HG02973 (cell line): Measurements from ENCODE around the gene NBEA.
"Not testable (repeated sequence)": the region's sequence is repeated elsewhere in the genome, so short reads cannot be mapped to it uniquely, and the experiment has no call there.

Experiments
- ATAC-seq: cut with Tn5 transposase; IDR thresholded peaks from one replicate; pipeline ENCODE4 v1.9.1; 2021; ENCODE audit warnings: moderate library complexity; ENCODE audit not compliant: unreplicated experiment

Gene NBEA

DNA sequence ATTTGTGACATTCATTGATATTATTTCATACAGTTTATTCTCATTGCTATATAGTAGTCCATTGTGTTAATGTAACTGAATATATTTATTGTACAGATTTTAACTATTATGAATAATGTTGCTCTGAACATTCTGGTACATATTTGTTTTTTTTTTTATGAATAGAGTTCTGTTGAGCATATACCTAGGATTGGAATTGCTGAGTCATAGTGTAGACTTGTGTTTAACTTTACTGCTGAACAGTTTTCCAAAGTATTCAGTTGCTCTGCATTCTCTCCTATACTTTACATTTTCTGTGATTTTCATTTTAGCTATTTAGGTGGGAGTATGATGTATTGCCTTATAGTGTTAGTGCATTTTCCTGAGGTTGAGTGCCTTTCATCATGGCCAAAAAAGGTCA is 436.9 kb downstream of the NBEA start:
- no peak for ATAC-seq

DNA sequence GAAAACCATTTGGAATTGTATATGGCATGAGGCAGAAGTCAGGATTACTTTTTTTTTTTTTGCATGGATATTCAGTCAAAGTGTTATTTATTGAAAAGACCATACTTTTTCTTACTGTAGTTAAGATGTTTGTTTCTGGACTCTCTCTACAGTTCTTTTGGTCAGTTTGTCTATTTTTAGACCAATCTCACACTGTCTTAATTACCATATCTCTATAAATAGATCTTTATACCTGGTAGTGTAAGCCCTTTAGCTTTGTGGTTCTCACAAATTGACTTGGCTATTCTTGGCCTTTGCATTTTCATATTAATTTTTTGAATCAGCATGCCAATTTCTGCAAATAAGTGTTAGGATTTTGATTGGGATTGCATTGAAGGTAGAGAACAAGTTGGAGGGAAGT is 437.6 kb downstream of the NBEA start:
- ATAC-seq = no peak

DNA sequence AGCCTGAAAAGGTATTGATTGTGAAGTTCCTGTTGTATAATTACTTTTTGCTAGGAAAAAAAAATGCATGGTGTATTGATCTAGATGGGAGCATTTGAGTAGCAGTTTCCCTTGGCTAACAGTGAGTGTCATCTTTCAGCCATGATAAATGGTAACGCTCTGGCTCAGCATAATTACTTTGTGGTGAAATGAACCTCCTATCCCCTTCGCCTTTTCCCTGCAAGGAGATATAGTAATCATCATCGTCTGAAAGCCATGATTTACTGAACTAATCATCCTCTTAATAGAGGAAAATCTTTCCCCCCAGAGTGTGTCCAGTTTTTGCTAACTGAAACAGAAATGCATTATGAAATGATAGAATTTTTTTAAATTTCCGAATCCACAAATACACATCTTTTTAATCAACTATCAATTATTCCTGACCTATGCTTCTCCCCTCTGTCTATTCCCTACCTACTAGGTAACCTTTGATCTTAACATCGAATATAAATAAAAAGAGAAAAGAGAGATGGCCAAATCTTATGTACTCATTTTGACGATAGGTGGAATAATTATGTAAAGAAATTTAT is 445.7 kb downstream of the NBEA start:
- no peak for ATAC-seq

DNA sequence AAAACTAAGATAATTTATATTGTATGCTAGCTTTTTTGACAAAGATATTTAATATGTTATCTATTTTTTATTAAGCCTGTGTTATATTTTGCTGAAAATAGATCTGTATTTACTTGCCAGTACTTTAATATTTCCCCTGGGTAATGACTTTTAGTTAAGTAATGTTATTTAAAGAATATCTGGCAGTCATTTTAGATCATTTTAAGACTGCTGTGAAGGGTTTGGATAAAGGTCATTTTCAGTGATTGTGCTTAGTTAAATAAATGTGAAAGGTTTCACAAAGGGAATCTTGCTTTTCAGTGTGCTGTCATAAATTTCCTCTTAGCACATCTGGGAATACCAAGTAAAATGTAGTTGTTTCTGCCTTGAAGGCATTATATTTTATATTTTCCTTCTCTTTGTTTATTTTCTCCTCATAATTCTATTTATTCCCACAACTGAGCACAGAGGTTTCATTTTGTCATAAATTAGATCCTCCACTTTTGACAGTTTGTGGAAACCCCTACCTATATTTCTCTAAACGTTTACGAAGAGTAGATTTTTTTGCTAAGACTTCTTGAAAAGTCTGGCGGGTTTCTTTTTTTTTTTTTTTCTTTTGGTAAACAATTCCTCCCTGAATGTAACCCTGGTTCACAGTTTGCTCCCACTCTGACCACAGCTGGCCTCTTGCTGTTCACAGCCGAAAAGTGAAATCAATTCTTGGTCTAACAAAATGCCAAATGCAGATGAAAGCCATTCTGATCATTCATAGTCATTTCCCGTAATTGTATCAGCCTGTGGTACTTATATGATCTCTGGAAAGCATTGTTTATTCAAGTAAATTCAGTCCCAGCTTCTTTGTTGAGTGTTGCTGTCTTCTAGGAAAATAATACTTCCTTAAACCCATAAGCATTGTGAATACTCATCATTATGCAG is 446.6 kb downstream of the NBEA start:
- no peak for ATAC-seq

DNA sequence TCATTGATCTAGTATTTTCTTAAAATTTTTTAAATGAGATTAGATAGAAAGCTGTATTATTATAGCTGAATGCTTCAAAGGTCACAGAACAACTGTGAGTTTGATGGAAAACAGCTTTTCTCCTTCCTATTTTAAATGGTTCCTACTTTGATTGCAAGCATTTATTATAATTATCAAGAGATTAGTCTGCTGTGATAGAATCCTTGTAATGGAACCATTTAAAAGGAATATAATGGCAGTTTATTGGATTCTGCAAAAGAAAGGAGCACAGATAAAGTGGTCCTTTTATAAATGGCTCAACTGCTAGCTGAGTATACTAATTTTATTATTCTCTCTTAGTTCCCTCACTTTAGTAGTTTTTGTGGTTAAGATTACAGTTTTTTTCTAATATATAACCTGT is 447.5 kb downstream of the NBEA start:
- ATAC-seq = no peak

DNA sequence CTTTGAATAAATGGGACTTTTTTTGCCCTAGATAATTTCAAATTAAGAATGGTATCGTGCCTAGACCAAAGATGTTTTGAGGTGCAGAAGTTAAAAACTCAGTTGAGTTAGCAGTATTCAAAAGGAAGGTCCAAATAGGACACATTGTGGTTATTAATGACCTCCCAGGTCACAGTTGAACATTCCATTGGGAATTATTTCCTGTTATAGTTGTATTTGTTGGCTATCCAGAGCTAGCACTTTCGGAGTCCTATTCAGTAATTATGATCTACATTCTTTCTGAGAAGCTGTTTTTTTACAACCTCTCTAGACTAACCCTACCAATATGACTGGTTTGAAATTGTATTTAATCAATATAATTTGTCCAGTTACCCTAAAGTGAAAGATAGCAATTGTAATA is 450.7 kb downstream of the NBEA start:
- no peak for ATAC-seq

DNA sequence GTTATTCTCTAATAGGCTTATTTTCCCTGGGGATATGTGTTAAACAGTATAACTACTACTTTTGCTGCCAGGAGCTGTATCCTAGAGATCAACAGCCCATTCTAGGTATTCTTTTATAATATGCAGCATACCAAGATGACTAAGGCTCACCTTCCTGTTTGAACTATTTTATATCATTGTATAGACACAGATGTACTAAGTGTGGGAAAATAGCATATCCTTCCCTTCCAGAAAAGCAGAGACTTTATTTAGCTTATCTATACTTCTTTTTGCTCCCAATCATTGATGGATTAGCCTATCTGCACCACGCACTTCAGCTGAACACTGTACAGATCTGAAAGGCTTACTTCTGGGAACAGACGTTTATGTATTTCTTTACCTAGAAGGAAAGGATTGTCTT is 451.8 kb downstream of the NBEA start:
- no peak for ATAC-seq

DNA sequence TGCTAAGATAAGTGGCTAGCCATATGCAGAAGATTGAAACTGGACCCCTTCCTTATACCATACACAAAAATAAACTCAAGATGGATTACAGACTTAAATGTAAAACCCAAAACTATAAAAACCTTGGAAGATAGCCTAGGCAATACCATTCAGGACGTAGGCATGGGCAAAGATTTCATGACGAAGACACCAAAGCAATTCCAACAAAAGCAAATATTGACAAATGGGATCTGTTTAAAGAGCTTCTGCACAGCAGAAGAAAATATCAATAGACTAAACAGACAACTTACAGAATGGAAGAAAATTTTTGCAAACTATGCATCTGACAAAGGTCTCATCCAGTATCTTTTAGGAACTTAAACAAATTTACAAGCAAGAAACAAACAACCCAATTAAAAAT is 466.2 kb downstream of the NBEA start:
- ATAC-seq = not testable (repeated sequence)

DNA sequence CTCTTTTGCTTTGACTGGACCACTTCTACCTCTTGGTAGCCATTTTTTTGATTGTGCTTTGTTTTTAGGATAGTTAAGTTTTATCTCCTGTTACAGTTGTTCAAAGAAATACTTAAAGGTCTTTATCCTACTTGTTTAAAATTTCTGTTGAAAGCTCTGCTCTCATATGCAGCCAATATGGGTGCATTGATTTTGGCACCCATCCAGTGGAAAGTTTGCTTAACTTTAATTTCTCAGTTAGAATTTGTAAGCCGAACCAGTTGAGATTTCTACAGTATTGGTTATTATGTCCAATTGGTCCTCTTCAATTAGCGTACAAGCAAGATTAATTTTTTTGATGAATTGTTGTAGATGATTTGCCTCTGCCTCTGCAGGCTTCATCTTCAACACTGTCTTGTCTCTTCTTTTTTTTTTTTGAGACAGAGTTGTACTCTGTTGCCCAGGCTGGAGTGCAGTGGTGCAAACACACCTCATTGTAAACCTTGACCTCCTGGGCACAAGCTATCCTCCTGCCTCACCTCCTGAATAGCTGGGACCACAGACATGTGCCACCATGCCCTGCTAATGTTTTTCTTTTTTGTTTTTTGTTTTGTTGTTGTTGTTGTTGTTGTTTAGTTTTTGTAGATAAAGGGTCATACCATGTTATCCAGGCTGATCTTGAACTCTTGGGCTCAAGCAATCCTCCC is 469.1 kb downstream of the NBEA start:
- ATAC-seq = no peak

DNA sequence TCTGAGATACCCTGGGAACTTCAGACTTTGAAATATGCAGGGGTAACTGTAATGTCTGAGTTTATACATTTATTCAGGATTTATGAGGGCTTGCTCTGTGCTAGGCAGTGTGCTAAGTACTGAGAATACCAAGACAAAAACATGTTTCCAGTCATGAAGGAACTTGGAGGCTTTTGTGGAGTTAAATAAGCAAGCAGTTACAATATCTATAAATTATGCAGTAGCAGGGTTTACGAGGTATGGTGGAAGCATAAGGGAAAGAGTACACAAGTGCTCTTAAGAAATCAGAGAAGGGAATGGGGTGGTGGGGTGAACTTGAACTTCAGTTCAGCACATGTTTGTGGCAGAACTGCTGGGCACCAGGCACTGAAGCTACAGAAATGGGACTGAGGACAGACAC is 506.4 kb downstream of the NBEA start:
- ATAC-seq = no peak

DNA sequence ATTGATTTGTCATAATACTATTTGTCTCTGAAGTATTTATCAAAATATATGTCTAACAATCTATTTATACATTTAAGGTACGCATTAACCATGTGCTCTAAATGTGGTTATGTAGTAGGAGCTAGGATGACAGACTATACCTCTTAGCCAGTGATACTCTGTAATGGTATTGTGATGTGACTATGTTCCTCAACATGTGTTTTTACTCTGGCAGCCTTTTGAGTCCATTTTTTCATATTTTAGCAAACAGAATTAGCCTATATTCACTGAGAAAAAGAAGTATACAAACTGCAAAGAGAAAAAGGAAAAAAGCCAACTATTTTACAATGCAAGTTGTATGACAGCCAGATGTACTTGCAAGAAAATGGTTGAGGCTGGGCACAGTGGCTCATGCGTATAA is 507.8 kb downstream of the NBEA start:
- no peak for ATAC-seq

DNA sequence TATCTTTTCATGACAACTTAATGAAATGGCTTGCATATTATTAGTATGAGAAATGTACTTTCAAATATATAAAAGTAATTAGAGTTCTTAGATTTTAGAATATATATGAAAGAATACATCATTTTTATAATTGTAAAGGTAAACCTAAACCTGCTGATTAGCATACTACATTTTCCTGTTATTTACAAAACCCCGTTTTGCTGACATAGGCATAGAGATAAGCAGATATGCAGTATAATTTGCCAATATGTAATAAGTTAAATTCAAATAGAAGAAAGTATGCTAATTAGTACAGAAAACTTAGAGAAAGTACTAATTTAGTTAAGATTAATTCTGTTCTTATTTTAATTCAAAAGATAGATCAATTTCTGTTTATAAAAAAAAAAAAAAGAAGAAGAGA is 513.0 kb downstream of the NBEA start:
- no peak for ATAC-seq

DNA sequence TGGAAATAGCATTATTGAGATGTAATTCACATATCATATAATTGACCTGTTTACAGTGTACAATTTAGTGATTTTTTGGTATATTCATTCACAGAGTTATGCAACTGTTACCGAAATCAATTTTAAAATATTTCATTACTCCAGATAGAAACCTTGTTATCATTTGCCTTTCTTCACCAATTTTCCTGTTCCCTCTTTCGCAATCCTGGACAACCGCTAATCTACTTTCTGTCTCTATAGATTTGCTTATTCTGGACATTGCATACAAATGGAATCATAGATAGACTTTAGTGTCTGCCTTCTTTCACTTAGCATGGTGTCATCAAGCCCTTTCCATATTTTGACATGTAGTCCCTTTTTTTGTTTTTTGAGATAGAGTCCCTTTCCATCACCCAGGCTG is 515.2 kb downstream of the NBEA start:
- no peak for ATAC-seq

DNA sequence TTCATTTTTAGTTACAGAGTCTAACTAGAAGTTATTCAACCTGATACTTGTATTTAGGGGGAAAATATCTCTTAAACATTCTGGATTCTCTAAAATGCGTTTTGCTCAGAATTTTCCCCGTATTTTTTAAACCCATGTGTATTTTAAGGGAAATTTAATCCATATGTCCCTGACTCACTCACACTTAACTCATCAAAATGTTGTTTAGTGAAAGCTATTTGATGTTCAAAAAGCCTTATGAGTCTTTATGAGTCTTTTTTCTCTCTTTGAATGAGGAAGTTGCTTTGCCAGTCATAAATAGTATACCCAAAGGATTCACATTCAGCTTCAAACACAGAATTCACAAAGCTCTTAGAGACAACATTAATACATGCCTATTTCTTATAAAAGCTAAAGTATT is 518.0 kb downstream of the NBEA start:
- ATAC-seq = no peak

DNA sequence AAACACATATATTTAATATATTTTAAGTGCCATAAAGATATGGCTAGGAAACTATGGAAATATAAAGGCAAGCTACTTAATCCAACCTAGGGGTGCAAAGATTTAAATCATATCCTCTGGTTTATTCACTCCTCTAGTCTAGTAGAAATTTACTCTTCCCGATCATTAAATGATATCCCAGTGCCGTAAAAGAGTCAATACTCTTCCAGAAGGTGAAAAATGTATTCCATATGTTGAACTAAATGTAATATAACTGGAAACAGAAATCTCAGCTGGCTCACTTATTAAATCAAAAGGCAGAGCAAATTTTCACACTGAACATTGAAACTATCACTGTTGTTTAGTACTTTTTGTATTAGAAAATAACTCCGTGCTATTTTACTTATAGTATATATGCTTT is 523.3 kb downstream of the NBEA start:
- no peak for ATAC-seq

DNA sequence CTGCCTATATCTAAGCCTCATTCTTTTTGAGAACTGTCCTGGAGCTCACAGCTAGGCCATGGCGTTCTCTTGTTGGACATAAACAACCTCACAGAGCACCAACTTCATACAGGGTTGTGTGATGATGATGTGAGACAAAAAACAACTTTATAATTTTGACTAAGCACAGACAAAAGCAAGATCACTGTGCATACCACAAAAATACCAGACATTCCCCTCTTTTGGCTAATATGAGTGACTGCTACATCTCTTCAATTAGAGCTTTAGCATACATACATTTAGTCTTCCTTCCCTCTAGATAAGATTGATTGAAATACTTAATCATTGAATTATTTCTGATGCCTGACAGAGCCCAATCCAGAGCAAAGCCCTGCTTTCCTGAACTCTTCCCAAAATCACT is 526.1 kb downstream of the NBEA start:
- ATAC-seq = no peak

DNA sequence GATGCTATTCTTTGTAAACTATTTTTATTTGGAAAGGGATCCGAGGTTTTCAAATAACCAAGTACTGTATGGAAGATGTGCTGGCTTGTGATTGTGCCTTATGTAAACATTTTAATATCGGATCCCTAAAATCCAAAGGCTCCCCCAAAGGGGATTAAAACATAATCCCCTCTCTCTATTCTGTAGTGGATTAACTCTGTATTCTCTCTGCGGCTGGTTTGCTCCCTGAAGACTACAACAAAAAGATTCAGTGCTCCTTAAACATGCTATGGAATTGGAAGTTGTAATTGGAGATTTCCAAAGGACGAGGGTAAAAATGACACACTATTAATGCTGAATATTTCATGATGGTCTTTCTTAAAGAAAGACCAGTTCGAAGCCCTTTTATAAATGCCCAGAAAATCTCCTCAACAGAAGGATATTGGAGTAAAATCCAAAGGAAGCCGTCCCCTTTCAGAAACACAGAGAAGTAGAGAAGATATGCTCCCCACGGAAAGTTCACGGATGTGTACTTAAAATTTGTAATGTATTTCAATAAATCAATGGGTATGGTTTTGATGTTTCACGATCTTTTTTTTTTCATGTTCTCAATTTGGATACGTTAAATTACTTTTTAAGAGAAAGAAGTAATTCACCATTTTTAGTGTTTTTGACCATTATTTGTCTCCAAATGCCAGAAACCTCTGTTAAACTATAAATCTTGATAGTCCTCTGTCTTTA is 527.9 kb downstream of the NBEA start:
- no peak for ATAC-seq

DNA sequence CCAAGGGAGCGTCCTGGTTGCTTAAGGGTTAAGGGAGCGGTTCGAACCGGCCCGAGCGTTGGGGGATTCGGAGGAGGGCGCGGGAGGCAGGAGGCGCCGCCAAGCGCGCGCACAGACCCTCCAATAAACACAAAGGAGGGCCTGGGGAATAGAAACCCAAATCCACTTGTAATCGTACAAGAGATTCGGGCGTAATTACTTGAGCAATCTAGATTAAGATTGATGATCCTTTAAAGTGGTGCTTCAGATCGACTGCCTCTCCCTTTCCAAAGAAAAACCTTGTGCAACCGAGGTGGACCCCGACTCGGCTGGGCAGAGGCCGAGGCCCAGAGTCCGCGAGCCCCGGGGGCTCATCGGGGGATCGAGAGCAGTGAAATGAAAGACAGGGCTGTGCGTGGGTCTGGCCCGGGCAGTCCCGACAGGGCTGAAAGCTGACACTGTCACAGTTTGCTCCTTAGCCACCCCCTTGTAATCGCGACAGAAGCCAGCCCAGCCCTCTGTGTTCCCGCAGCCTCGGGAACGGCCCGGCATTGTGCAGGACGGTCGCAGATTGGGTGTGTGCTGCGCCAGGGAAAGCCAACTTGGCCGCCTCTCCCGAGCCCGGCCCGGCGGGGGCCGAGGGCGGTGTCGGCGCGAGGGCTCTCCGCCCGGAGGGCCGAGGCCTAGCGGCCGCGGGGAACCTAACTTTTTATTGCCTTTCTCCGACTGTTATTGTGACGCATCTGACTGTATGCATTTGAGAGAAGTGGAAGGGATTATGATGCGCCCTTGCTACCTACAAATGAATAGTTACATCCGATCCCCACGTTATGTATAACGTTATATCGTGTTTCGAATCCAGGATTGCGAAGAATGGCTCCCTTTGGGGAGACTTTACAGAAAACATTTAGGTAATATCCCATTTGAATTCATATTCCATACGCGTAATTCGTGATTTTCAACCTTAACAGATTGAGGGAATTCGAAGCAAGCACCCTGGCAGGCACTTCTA is 528.9 kb downstream of the NBEA start:
- no peak for ATAC-seq

DNA sequence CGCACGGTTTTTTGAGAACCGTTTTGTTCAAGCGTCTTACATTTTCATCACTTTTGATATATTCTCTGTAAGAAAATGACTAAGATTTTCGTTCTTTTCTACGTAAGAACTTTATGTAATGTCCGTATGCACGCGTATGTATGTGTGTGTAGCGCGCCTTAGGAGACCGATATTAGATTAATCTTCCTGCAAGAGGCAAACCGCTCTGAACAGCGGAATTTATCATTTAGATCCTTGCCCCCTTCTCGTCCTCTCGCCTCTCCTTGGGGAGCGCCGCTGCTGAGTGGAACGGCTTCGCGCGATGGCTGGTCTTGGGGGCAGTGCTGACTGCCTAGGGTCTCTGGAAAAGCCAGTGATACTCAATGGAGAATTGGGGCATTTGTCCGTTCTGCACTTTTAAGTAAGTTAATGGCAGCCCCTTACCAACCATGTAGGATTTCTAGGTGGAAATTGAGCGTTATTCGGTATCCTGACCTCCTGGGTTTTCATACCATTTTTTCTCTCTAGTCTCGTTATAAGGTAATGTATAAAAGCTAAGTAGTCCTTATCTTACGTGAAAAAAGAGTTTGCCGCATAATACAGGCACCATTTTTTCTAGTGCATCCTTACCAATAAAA is 529.7 kb downstream of the NBEA start:
- ATAC-seq = no peak

DNA sequence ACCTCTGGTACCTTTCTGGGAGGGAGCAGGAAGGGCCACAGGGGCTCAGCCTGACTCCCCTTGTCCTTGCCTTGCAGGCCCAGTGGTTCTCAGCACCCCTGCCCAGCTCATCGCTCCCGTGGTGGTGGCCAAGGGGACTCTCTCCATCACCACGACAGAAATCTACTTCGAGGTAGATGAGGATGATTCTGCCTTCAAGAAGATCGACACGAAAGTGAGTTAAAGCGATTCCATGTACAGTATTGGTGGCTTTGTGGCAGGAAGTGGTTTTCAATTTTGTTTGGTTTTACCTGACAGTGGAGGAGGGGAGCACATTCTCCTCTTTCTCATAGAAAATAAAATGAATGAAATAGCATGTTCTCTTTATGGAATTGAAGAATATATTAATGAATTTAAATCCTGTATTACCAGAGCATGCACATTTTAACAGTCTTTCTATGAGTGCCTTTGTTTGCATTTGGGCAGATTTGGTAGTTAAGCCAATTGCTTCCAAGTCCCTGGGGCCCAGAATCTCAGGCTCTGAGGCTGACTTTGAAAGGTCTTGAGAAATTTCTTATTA is 530.3 kb downstream of the NBEA start:
- no peak for ATAC-seq
